Panc1 (cell line): ENCODE data around the gene ZNF580.

Source experiments
- CTCF ChIP-seq: fragments of 450-650 bp; IDR thresholded peaks from 2 replicates; pipeline ENCODE4 v1.5.1; 2017; ENCODE audit warnings: mild to moderate bottlenecking
- POLR2AphosphoS5 ChIP-seq: IDR thresholded peaks from 2 replicates; pipeline ENCODE4 v1.6.1; 2012; ENCODE audit warnings: mild to moderate bottlenecking, low read depth, low read length, moderate library complexity
- REST ChIP-seq, 2 experiments: IDR thresholded peaks; 2 replicates each; pipeline ENCODE4 v1.6.1; 2011 to 2012; ENCODE audit warnings: low read depth in 2 of 2, control low read depth in 1 of 2, low read length in 1 of 2, mild to moderate bottlenecking in 1 of 2, moderate library complexity in 1 of 2; ENCODE audit not compliant: insufficient read depth in 1 of 2
- SIN3A ChIP-seq: IDR thresholded peaks from 2 replicates; pipeline ENCODE4 v1.6.1; 2012; ENCODE audit warnings: low read depth, mild to moderate bottlenecking, low read length, moderate library complexity, borderline replicate concordance; ENCODE audit not compliant: insufficient read depth

GRCh38 chr19:55667511-55667910 is 26.7 kb downstream of the ZNF580 start:
- TF ChIP-seq CTCF (no peak), POLR2AphosphoS5 (no peak; the same call in 1 of the 2 replicates), REST (IDR thresholded peaks at IDR 0.05; ENCODE audit: insufficient read depth in 1 of 2, low read depth in 2 of 2, low read length in 1 of 2) (no peak), SIN3A (no peak)
